HG02642 (cell line): ENCODE results near the gene MMP1.
"Not testable (repeated sequence)": the region's sequence is repeated elsewhere in the genome, so short reads cannot be mapped to it uniquely, and the experiment has no call there.

Source experiments
- ATAC-seq: cut with Tn5 transposase; IDR thresholded peaks from one replicate; pipeline ENCODE4 v1.9.1; 2021; ENCODE audit warnings: mild to moderate bottlenecking; ENCODE audit not compliant: unreplicated experiment, poor library complexity

The MMP1 gene

DNA sequence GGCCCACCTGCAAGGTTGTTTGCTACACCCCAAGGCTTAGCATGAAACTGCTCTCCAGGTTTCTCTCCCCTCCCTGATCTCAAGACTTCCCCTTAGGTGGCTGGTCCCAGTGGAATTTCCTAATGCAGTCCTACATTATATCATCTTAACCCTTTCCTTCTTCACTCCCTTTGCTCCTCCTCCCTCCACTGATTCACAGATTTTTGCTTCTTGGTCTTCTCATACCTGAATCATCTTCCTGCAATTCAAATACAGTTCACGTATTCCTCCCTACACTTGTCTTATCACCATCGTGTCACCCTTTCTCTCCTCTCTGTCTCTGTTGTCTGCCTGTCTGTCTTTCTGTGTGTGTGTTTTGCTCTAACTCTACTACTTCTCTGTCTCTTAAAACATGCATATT is 34.5 kb downstream of the MMP1 start:
- no peak for ATAC-seq

- ATAC-seq: no peak
Observed at GRCh38 chr11:102762361-102762767, 35.6 kb downstream of the MMP1 start.

GRCh38 chr11:102761646-102762238 is 36.2 kb downstream of the MMP1 start:
- no peak for ATAC-seq

GRCh38 chr11:102760344-102761035 is 37.5 kb downstream of the MMP1 start:
- no peak for ATAC-seq

DNA sequence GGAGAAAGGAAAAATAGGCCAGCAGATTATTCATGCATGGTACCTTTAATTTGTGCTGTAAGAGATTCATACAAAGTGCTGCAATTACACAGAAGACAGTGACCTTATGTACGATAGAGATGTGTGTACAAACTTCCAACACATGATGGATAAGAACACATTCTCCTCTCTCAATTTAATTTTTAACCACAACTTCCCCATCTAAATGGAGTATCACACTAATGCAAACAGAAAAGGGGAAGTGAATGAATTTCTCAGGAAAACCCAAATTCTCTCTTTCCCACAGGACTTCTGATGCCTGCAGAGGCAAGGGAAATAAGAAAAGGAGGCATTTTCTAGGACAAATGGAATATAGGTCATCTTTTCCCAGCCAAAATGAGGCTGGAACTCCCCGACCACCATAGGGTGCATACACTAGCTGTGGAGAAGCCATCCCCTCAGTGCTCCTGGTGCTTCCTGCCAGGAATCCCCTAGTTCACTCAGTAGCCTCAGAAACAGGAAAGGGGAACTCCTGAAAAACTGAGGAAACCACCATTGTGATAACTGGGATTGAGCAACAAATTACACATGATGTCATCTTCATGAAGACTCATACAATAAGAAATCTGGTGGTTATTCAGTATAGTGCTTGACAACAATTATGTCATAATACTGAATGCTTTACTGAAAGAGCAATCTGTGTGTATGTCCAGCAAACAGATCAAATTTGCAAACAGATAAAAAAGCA is 40.0 kb downstream of the MMP1 start:
- no peak for ATAC-seq

GRCh38 chr11:102753267-102753666 is 44.7 kb downstream of the MMP1 start:
- no peak for ATAC-seq

GRCh38 chr11:102751673-102752072 is 46.3 kb downstream of the MMP1 start:
- ATAC-seq: no peak

- ATAC-seq: no peak
Observed at GRCh38 chr11:102749101-102749722, 48.7 kb downstream of the MMP1 start.

- not testable (repeated sequence) for ATAC-seq
Observed at GRCh38 chr11:102746746-102747578, 51.0 kb downstream of the MMP1 start.
